DOHH2 (cell line): Measurements from ENCODE around the gene CNTN4.

Experiments
- H3F3A ChIP-seq: fragments of 200-600 bp; sonication (generic), shearing (Covaris generic); 2 replicates; pipeline ENCODE4 v1.6.0; 2016; ENCODE audit warnings: antibody characterized with exemption, mild to moderate bottlenecking; ENCODE audit not compliant: control insufficient read depth, insufficient read depth
- H3K27ac ChIP-seq: fragments of 200-600 bp; sonication (generic); 2 replicates; pipeline ENCODE4 v1.5.1; 2014; ENCODE audit warnings: low read depth, mild to moderate bottlenecking, low read length, moderate library complexity
- H3K27me3 ChIP-seq: fragments of 200-600 bp; sonication (generic); 2 replicates; pipeline ENCODE4 v1.6.1; 2014; ENCODE audit warnings: mild to moderate bottlenecking, low read length, mixed read lengths; ENCODE audit not compliant: control insufficient read depth
- H3K36me3 ChIP-seq: fragments of 200-600 bp; sonication (generic); 2 replicates; pipeline ENCODE4 v1.6.1; 2014; ENCODE audit warnings: mild to moderate bottlenecking, low read length, moderate library complexity, mixed read lengths; ENCODE audit not compliant: control insufficient read depth
- H3K4me1 ChIP-seq: fragments of 200-600 bp; sonication (generic); 2 replicates; pipeline ENCODE4 v1.6.1; 2014; ENCODE audit warnings: mild to moderate bottlenecking, low read length, mixed read lengths; ENCODE audit not compliant: control insufficient read depth
- H3K4me2 ChIP-seq: fragments of 200-600 bp; sonication (generic); 2 replicates; pipeline ENCODE4 v1.6.0; 2014; ENCODE audit warnings: mild to moderate bottlenecking, low read length, moderate library complexity
- H3K4me3 ChIP-seq: fragments of 200-600 bp; sonication (generic); 2 replicates; pipeline ENCODE4 v1.5.1; 2014; ENCODE audit warnings: mild to moderate bottlenecking, low read length, mixed read lengths
- H3K79me2 ChIP-seq: fragments of 200-600 bp; sonication (generic); 2 replicates; pipeline ENCODE4 v1.6.1; 2014; ENCODE audit warnings: mild to moderate bottlenecking, low read length, mixed read lengths; ENCODE audit not compliant: control insufficient read depth
- H3K9me2 ChIP-seq: fragments of 200-600 bp; sonication (generic); replicated peaks from 2 replicates; pipeline ENCODE4 v1.6.1; 2014; ENCODE audit warnings: mild to moderate bottlenecking, low read length, mixed read lengths; ENCODE audit not compliant: control insufficient read depth
- H3K9me3 ChIP-seq: fragments of 200-600 bp; sonication (generic); 2 replicates; pipeline ENCODE4 v1.6.1; 2014; ENCODE audit warnings: antibody characterized with exemption, low read length, mixed read lengths; ENCODE audit not compliant: control insufficient read depth, insufficient read depth
- H4K20me1 ChIP-seq: fragments of 200-600 bp; sonication (generic); 2 replicates; pipeline ENCODE4 v1.6.0; 2014; ENCODE audit warnings: low read depth, mild to moderate bottlenecking, antibody characterized with exemption, low read length, moderate library complexity; ENCODE audit not compliant: control insufficient read depth, insufficient read depth
- CTCF ChIP-seq: fragments of 200-600 bp; sonication (generic); IDR thresholded peaks from one replicate; pipeline ENCODE4 v1.5.1; 2014; ENCODE audit warnings: antibody characterized with exemption, mild to moderate bottlenecking, low read depth, low read length; ENCODE audit not compliant: poor library complexity, severe bottlenecking
- EZH2phosphoT487 ChIP-seq: fragments of 200-600 bp; sonication (generic); IDR thresholded peaks from 2 replicates; pipeline ENCODE4 v1.6.1; 2017; ENCODE audit warnings: borderline replicate concordance, mild to moderate bottlenecking, antibody characterized with exemption, low read length, moderate library complexity, mixed read lengths

CNTN4 gene

GRCh38 chr3:2735392-2735894 is 636.8 kb downstream of the CNTN4 start:
- Histone ChIP-seq H3K27ac (no peak overlapping the region), H3K4me3 (no peak overlapping the region), H3K4me1 (no peaks in the 10 kb centered on the region), H3K4me2 (no peak overlapping the region), H4K20me1 (no peaks in the 10 kb centered on the region), H3K27me3 (no peaks in the 10 kb centered on the region), H3K9me2 (no peaks in the 10 kb centered on the region), H3K36me3 (no peaks in the 10 kb centered on the region), H3F3A (no peaks in the 10 kb centered on the region), H3K9me3 (no peaks in the 10 kb centered on the region), H3K79me2 (no peaks in the 10 kb centered on the region)
- TF ChIP-seq CTCF (no peak), EZH2phosphoT487 (no peak)

DNA sequence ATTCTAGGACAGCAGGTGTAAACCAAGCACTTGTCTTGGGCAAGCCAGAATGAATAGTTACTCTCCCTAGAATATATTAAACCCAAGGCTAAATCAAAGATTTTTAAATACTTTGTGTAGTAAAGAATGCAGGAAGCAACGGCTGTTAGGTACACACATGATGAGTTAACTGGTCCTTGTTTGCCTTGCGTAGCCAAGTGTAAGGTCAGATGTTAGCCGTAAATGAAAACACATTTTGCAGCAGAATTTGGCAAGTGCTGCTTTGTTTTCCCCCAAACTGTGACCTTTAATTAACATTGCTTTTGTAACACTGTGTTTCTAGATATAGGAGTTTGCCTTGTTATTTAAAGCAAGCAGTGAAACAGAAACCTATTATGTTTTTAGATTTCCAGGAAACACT is 642.9 kb downstream of the CNTN4 start:
- Histone ChIP-seq H3K9me2 (no peaks in the 10 kb centered on the region), H4K20me1 (no peaks in the 10 kb centered on the region), H3K27me3 (no peaks in the 10 kb centered on the region), H3K9me3 (no peaks in the 10 kb centered on the region), H3K4me1 (no peaks in the 10 kb centered on the region), H3K79me2 (no peaks in the 10 kb centered on the region), H3F3A (no peaks in the 10 kb centered on the region), H3K4me2 (no peak overlapping the region), H3K36me3 (no peaks in the 10 kb centered on the region), H3K27ac (no peak overlapping the region), H3K4me3 (no peak overlapping the region)
- TF ChIP-seq CTCF: no peak
- TF ChIP-seq EZH2phosphoT487: no peak

DNA sequence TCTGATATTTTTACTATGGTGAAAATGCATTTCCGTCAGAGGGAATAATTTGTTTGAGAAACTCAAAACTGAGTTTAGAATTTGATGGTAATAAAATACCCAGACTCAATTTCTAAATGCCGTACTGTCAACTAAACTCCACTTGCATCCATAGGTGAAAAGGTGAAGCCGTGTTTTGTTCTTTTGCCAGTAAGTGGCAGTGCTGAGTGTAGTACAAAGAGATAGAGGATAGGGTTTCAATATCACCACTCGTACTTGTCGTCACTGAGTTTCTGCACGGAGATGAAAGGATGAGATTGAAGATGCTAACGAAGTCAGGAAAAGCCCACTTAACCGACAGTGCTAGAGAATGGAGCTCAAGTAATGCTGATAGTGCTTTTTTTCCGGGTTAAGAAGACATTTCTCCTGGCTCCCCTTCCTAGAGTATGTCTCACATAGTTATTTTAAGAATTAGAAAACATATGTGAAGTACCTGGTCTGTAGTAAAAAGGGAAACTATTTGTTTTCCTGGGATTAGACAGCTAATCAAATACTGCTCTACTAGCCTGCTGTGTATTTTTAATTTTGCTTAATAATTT is 666.4 kb downstream of the CNTN4 start:
- Histone ChIP-seq H3K27me3 (no peaks in the 10 kb centered on the region), H3K9me3 (no peaks in the 10 kb centered on the region), H3K4me2 (no peak overlapping the region), H3K9me2 (no peaks in the 10 kb centered on the region), H3K4me3 (no peak overlapping the region), H3K79me2 (no peaks in the 10 kb centered on the region), H3K4me1 (no peaks in the 10 kb centered on the region), H4K20me1 (no peaks in the 10 kb centered on the region), H3K27ac (no peak overlapping the region), H3K36me3 (no peaks in the 10 kb centered on the region), H3F3A (no peaks in the 10 kb centered on the region)
- TF ChIP-seq EZH2phosphoT487 (no peak), CTCF (no peak)
